GM19372 (cell line): ENCODE results near the gene ASB6.
"Not testable (repeated sequence)": the region's sequence is repeated elsewhere in the genome, so short reads cannot be mapped to it uniquely, and the experiment has no call there.

Experiments used
- ATAC-seq: cut with Tn5 transposase; IDR thresholded peaks from one replicate; pipeline ENCODE4 v1.9.1; 2021; ENCODE audit warnings: mild to moderate bottlenecking, low read depth, moderate library complexity; ENCODE audit not compliant: unreplicated experiment

Gene ASB6

DNA sequence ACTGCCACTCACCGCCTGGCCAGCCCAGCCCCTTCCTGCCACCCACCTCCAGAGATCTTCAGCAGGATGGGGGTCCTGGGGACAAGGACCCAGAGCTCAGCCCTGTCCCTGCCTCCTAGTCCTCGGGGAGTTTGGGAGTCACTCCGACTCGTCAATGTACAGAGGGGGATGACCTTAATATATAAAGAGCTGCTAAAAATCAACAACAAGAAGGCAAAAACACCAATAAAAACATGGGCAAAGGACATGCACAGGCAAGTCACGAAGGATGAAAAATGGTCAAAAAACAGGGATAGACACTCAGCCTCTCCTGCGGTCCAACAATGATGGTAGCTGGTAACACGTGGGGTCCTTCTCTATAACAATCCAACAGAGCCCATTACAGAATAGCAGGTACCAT, 4.7 kb upstream of the ASB6 start:
- ATAC-seq, result no peak

DNA sequence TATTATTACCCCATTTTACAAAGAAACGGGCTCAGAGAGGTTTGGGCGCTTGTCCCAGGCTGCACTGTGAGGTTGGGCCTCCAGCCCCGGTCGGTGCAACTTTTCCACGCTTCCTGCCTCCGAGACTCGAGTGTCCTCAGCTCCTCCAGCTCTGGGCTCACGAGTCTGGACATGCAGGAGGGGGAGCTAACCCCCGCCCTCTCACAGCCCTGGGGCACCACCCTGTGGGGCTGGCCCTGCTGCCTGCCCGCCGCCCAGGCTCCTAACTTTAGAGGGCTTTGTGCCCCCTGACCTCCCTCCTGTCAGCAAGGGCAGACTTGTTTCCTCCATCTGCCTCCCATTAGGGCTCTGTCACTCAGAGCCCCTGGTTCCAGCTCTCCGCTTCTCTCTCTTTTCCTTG, 4.3 kb upstream of the ASB6 start:
- ATAC-seq, result no peak

DNA sequence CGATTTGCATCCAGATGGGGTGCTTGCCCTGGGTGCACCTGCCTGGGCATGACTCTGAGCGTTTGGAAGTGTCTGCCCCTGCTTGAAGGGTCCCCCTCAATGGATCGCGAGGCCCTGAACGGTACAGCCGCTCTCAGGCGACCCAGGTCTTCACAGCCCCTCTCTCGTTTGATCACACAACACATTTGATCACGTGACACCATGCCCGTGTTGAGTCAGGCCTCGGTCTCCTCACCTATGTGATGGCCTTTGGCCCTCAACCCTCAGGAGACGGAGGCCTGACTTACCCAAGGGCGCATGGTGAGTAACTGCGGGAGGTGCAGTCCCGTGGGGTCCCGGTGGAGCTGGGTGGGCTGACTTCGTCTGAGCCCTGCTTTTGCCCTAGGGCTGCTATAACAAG, 3.0 kb upstream of the ASB6 start:
- ATAC-seq, result no peak

DNA sequence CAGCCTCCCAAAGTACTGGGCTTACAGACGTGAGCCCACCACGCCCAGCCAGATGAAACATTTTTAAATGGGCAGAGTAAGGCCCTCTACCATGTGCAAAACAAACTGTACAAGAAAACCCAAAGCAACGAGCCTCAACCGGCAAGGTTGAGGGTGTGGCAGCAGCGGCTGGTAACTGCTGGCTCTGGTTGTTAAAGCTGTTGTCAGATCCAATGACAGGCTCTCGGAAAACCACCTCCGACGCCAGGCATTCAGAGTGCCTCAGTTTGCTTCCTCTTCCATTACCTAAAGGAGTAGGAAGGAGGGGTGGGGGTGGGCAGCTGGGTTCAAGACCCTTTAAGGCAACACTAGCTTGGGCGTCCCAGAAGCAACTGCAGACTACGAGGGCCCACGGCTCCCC, 2.4 kb upstream of the ASB6 start:
- no peak for ATAC-seq

DNA sequence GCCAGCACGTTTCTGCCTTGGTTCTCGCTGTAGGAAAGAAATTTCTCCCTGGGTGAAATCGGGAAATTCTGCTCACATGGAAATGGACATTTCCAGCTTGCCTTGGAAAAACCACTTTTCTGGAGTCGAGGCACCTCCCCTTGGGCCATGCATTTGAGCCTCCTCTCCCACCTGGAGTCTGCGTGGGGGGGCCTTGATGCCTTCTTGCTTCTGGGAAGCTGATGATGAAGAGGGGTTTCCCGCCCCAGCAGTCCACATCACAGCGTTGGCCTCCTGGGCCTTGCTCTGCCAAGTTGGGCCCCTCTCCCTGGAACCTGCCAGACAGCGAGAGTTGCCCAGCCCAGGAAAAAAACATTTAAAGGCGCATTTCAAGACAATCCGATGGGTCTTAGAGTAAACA, 1.8 kb upstream of the ASB6 start:
- ATAC-seq, result no peak

DNA sequence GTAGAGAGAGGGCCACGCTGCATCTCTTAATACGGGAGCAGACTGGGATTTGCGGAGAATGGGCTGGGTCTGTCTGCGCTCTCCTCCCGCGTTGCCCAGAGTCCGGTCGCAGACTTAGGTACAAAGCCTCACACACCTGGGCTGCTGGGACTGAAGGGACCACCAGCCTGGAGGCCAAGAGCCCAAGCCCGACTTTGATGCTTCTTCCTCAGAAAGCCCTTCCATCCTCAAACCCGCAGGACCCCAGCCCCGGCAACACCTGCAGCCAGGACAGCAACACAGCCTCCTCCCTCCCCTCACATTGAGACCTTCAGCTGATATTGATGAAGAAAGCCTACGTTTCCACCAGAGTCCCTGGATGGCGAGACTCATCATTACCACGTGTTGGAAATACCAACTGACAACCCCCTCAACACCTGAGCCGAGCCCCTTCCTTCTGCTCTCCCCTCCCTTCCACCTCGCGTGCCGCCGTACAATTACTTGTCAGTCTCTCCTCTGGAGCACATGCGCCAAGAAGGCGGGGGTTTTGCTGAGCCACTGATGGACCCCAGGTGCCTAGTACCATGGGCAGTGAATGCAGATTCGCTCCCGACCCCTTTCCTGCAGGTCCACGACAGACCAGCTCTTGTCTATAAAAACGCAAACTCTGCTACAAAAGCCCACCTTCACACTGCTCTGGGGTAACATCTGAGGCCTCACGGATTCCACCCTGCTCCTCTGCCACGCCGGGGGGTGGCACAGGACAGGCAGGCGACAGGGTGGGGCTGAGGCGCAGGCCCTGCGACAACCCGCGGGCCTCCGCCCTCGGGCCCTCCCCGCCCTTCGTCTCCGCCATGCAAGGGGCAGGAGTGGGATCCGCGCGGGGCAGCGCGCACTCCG, 841 bp downstream of the ASB6 start:
- peak; percentile 9 for ATAC-seq

DNA sequence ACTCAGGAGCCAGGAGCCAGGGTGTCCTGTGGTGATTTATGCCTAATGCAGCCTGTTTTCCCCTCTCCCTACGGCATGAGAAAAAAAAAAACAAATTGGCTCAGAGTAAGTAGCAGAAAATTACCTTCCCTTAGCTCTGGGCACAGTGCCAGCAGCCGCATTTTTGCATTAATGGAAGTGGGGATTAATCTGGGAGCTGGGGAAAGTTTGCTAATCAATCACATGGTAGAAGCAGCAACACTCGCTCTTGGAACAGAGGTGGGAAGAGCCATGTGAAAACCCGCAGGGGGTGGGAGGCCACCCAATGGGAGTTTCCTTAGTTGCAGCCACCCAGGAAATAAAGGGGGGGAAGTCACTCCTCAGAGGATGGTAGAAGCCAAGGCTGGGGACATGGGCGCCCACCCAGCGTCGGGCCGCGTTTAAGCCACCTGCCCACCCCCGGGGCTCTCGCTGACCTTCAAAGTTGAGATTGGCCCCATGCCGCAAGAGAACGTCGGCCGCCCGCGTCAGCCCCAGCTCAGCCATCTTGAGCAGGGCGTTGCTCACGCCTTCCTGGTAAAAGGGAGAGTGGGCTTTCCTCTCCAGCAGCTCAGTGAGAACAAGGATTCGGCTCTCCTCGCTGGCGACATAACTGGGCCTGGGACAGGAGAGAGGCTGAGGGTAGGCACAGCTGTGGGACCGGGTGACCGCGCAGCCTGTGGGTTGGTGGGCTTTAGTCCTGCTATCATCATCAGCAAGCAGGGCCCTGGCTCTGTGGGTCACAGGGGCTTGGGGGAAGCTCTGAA, 1.7 kb downstream of the ASB6 start:
- no peak for ATAC-seq

- ATAC-seq, result no peak
Observed at GRCh38 chr9:129639756-129640085, 2.2 kb downstream of the ASB6 start.

GRCh38 chr9:129639034-129639630, 2.8 kb downstream of the ASB6 start:
- no peak for ATAC-seq

DNA sequence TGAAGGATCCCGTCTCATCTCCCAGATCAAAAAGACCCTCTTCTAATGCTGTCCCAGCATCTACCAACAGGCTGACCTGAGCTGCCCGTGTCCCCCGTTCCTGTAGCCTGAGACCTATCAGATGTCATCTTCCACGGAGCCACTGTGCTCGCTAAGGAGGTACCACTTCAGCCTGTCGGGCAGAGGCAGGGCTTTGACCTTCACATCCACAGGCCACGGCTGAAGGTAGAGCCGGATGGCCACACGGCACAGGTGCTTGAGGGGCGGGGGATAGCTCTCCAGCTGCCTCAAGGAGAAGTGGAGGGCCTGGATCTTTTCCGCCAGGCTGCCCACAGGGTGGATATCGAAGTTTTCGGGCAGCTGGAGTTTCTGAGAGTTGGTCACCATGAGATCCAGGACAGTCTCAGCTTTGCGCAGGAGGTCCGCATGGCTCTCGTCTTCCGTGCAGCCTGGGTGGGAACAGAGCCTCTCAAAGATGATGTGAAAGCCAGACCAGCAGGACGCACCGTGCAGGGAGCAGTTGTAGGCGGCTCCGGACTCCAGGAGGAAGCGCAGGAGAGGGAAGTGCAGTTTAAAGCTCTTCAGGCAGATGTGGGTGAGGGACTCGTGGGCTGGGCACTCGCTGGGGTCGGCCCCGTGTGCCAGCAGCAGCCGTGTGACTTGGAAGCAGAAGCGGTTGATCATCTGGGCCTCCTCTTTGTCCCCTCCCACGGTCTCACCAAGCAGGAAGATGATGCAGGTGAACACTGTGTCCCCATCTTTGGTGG, 4.1 kb downstream of the ASB6 start:
- ATAC-seq, result no peak

- ATAC-seq, result no peak
Observed at GRCh38 chr9:129637102-129637501, 4.8 kb downstream of the ASB6 start.

- ATAC-seq, result not testable (repeated sequence)
Observed at GRCh38 chr9:129636343-129636742, 5.6 kb downstream of the ASB6 start.

DNA sequence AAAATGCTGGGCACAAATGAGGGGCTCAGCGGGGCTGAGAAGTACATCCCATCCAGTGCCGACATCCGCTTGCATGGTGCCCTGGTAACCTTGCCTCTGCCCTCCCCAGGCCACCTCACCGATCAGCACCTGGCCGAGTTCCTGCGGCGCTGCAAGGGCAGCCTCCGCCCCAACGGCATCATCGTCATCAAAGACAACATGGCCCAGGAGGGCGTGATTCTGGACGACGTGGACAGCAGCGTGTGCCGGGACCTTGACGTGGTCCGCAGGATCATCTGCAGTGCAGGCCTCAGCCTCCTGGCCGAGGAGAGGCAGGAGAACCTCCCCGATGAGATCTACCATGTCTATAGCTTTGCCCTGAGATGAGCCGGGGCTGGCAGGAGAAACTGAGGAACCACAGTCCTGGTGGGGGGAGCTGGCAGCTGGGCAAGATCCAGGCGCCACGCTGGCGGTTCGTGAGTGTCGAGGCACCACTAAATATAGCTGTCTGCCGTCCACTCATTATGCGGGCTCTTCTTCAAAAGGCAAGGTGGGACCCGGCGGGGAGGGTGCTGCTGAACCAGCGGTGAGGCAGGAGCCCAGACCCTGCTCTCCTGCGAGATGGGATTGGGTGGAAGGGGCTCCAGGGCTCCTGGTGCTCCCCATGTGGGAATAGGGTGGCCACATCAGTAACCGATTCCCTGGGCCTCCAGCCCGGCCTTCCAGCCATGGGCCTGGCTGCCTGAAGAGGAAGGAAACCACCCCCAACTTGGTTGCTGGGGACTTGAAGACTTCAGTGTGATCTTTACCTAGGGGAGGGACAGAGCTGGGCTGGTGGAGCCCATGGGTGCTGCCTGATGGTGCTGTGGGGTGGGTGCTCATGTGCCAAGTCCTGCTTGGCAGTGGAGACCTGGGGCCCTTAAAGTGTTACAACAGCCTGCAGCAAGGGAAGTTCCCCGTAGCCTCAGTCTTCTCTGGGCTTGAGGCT, 6.6 kb downstream of the ASB6 start:
- ATAC-seq, result no peak

DNA sequence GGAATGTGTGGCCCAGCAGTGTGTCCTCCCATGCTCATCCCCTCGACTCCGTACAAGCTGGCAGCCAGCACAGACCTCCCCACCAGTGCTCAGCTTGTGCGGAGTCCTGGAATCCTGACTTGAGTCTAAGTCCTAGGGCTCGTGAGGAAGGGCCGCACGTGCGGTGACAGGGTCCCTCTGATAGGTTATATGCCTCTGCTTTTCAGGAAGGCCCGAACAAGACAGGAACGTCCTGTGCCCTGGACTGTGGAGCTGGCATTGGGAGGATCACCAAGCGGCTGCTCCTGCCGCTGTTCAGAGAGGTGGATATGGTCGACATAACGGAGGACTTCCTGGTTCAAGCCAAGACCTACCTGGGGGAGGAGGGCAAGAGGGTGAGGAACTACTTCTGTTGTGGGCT, 8.1 kb downstream of the ASB6 start:
- no peak for ATAC-seq

GRCh38 chr9:129633207-129633606, 8.7 kb downstream of the ASB6 start:
- ATAC-seq, result no peak

DNA sequence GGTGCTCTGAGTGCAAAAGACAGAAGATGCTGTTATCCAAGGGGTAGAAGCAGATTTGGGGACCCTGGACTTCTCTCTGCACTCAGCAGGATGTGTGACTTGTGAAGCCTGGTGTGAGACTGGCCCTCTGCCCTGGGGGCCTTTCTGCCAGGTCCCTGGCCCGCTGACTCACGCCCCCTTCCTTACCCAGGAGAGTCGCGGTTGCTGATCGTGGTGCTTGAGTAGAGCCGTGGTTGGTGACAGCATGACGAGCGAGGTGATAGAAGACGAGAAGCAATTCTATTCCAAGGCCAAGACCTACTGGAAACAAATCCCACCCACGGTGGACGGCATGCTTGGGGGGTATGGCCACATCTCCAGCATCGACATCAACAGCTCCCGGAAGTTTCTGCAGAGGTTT, 9.5 kb downstream of the ASB6 start:
- ATAC-seq, result no peak

DNA sequence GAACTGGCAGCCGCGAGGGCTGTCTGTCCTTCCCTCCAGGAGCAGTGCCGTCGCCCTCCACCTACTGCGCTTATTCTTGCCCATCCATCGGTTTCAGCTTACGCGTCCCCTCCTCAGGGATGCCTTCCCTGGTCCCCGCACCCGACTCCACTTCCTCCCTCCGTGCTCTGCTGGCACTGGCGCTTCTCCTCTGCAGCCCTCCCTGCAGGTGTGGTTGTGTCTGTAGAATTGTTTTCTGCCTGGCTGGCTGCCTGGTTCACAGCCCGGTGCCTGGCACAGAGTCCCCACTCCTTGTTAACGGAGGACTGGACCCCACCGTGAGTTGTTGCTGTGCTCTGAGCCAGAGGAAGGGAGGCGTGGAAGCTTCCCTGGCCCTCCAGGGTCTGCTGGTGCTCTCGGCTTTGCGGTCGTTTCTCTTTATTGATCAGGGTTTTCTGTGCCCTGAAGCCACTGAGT, 10.2 kb downstream of the ASB6 start:
- no peak for ATAC-seq

DNA sequence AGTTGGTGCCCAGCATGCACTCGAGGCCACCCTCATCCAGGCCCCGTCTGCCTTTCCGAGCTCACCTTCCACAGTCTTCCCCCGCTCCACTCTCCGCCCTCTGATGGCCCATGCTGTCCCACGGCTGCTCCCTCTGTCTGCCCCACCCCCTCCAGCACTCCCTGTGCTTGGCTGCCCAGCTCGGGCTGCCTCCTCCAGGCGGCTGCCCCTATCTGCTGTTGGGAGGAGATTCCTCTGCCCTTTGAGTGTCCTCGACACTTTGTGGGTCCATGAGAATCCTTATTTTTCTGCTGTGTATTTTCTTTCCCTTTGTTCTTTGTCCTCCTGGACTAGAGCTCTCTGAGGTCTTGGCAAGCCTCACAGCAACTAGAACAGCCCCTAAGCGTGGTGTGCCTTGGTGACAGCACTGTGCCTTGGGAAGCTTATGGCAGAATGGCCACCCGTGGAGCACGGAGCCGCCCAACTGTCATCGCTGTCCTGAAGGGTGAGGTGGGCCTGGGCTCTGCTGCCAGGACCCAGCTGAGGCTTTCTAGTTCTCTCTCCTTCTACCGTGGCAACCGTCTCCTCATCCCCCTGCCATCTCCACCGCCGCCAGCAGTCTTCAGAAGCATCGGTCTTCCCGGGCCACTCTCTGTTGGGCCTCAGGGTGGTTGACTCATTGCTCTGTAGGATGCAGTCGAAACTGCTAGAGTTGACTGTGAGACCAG, 10.8 kb downstream of the ASB6 start:
- no peak for ATAC-seq

GRCh38 chr9:129629251-129629820, 12.6 kb downstream of the ASB6 start:
- no peak for ATAC-seq
